SK-N-SH treated with all-trans-retinoic acid at 6 μM for 48 hours (cell line): Measurements from ENCODE around the gene GALNT12.

ENCODE experiments used
- ATAC-seq: fragments of 200-7000 bp; cut with Tn5 transposase; 3 replicates; pipeline ENCODE4 v1.9.1; 2020; ENCODE audit warnings: mild to moderate bottlenecking, moderate library complexity
- BACH2 ChIP-seq: fragments of 250-450 bp; sonication (Bioruptor Pico); IDR thresholded peaks from 2 replicates; pipeline ENCODE4 v1.9.0; 2021; ENCODE audit warnings: mild to moderate bottlenecking, borderline replicate concordance
- CSDC2 ChIP-seq: fragments of 250-450 bp; sonication (Bioruptor Pico); IDR thresholded peaks from 2 replicates; pipeline ENCODE4 v1.5.0; 2020; ENCODE audit warnings: mild to moderate bottlenecking, moderate library complexity
- CSRNP3 ChIP-seq: fragments of 250-450 bp; sonication (Bioruptor Pico); IDR thresholded peaks from 2 replicates; pipeline ENCODE4 v1.5.1; 2021; ENCODE audit warnings: mild to moderate bottlenecking, moderate library complexity
- ESRRG ChIP-seq: fragments of 250-450 bp; sonication (Bioruptor Pico); IDR thresholded peaks from 2 replicates; pipeline ENCODE4 v1.6.1; 2021; ENCODE audit warnings: mild to moderate bottlenecking
- GLIS3 ChIP-seq: fragments of 250-450 bp; sonication (Bioruptor Pico); IDR thresholded peaks from 2 replicates; pipeline ENCODE4 v1.5.0; 2020; ENCODE audit warnings: mild to moderate bottlenecking, moderate library complexity
- ISL1 ChIP-seq: fragments of 250-450 bp; sonication (Bioruptor Pico); IDR thresholded peaks from 2 replicates; pipeline ENCODE4 v2.1.2; 2022; ENCODE audit warnings: mild to moderate bottlenecking, moderate library complexity
- OSR1 ChIP-seq: fragments of 250-450 bp; sonication (Bioruptor Pico); IDR thresholded peaks from 2 replicates; pipeline ENCODE4 v1.8.0; 2022; ENCODE audit warnings: moderate library complexity, mild to moderate bottlenecking, inconsistent platforms
- PATZ1 ChIP-seq: fragments of 250-450 bp; sonication (Bioruptor Pico); IDR thresholded peaks from 2 replicates; pipeline ENCODE4 v1.8.0; 2020; ENCODE audit warnings: mild to moderate bottlenecking, moderate library complexity, borderline replicate concordance
- PPARA ChIP-seq: fragments of 250-450 bp; sonication (Bioruptor Pico); IDR thresholded peaks from 2 replicates; pipeline ENCODE4 v1.5.0; 2020; ENCODE audit warnings: mild to moderate bottlenecking, borderline replicate concordance
- SNAI2 ChIP-seq: fragments of 250-450 bp; sonication (Bioruptor Pico); IDR thresholded peaks from 2 replicates; pipeline ENCODE4 v1.5.0; 2020; ENCODE audit warnings: mild to moderate bottlenecking, moderate library complexity
- TOX ChIP-seq: fragments of 250-450 bp; sonication (Bioruptor Pico); IDR thresholded peaks from 2 replicates; pipeline ENCODE4 v1.8.0; 2021; ENCODE audit warnings: mild to moderate bottlenecking, moderate library complexity, borderline replicate concordance
- TSHZ2 ChIP-seq: fragments of 250-450 bp; sonication (Bioruptor Pico); IDR thresholded peaks from 2 replicates; pipeline ENCODE4 v1.5.0; 2020; ENCODE audit warnings: mild to moderate bottlenecking, moderate library complexity
- ZC3H10 ChIP-seq: fragments of 250-450 bp; sonication (Bioruptor Pico); IDR thresholded peaks from 2 replicates; pipeline ENCODE4 v1.5.1; 2021; ENCODE audit warnings: mild to moderate bottlenecking, moderate library complexity
- ZFP30 ChIP-seq: fragments of 450-650 bp; formaldehyde crosslinking; IDR thresholded peaks from 2 replicates; pipeline ENCODE4 v1.5.0; 2022; ENCODE audit warnings: mild to moderate bottlenecking, moderate library complexity
- ZNF8 ChIP-seq: fragments of 450-650 bp; formaldehyde crosslinking; IDR thresholded peaks from 2 replicates; pipeline ENCODE4 v1.5.0; 2020; ENCODE audit warnings: mild to moderate bottlenecking, moderate library complexity

GALNT12 gene

GRCh38 chr9:98848450-98849149, 41.1 kb downstream of the GALNT12 start:
- peak; percentile 100 for ATAC-seq
- TF ChIP-seq ZC3H10 (CRISPR knock-in tag) (no peak), PPARA (CRISPR knock-in tag) (no peak), BACH2 (CRISPR knock-in tag) (no peak), TSHZ2 (CRISPR knock-in tag) (no peak), ISL1 (CRISPR knock-in tag) (no peak), CSRNP3 (CRISPR knock-in tag) (no peak), ZNF8 (CRISPR knock-in tag) (no peak), PATZ1 (CRISPR knock-in tag) (no peak), ESRRG (CRISPR knock-in tag) (no peak)
- TF ChIP-seq, all 23 proteins: peak for 0

GRCh38 chr9:98849563-98849962, 42.1 kb downstream of the GALNT12 start:
- no peak for TF ChIP-seq ISL1 (CRISPR knock-in tag)
- no peak for TF ChIP-seq GLIS3
- TF ChIP-seq OSR1 (CRISPR knock-in tag): no peak
- no peak for TF ChIP-seq ZNF8 (CRISPR knock-in tag)
- no peak for TF ChIP-seq TSHZ2 (CRISPR knock-in tag)
- no peak for TF ChIP-seq SNAI2
- no peak for TF ChIP-seq CSDC2 (CRISPR knock-in tag)
- TF ChIP-seq BACH2 (CRISPR knock-in tag): no peak
- TF ChIP-seq, all 23 proteins: peak for 0
- no peak for ATAC-seq

- ATAC-seq: no peak
- TF ChIP-seq TSHZ2 (CRISPR knock-in tag) (no peak), ZFP30 (CRISPR knock-in tag) (no peak), ZNF8 (CRISPR knock-in tag) (no peak), ISL1 (CRISPR knock-in tag) (no peak), TOX (CRISPR knock-in tag) (no peak), CSDC2 (CRISPR knock-in tag) (no peak)
Observed at GRCh38 chr9:98850851-98851729, 43.6 kb downstream of the GALNT12 start.
